CD4-positive, CD25-positive, alpha-beta regulatory T cell (primary cell): ENCODE measurements around the gene CHPF2. TPM values are rescaled to one million over a fixed set of nuclear protein-coding genes. Genes with fewer than 3 reads are reported as not detected.

Source experiments
- ATAC-seq, 2 donors: fragments of 150-1000 bp; cut with Tn5 transposase; one replicate each; pipeline ENCODE4 v1.10.0; 2021; ENCODE audit warnings: low read depth in 2 of 2, moderate number of reproducible peaks in 2 of 2, moderate library complexity in 1 of 2
- DNase-seq, 3 donors: peaks; one replicate each; pipeline versions ENCODE4 v3.0.0 to v3.0.0-alpha.2; 2012 to 2022; ENCODE audit warnings: mixed read lengths in 1 of 3
- H3K27ac ChIP-seq: one replicate; pipeline ENCODE4 v1.7.0; 2013; ENCODE audit warnings: mild to moderate bottlenecking, low read length; ENCODE audit not compliant: insufficient read depth, poor library complexity, severe bottlenecking
- H3K27me3 ChIP-seq: one replicate; pipeline ENCODE4 v1.7.0; 2013; ENCODE audit warnings: low read length; ENCODE audit not compliant: control insufficient read depth, insufficient read depth
- H3K36me3 ChIP-seq: one replicate; pipeline ENCODE4 v1.7.0; 2013; ENCODE audit warnings: mild to moderate bottlenecking, low read length, moderate library complexity; ENCODE audit not compliant: control insufficient read depth, insufficient read depth
- H3K4me1 ChIP-seq: 2 replicates; pipeline ENCODE4 v1.7.0; 2013; ENCODE audit warnings: mild to moderate bottlenecking, low read length; ENCODE audit not compliant: insufficient read depth, control insufficient read depth, poor library complexity, severe bottlenecking
- H3K4me3 ChIP-seq: one replicate; pipeline ENCODE4 v1.7.0; 2013; ENCODE audit warnings: low read depth, mild to moderate bottlenecking, low read length, moderate library complexity
- H3K9me3 ChIP-seq, 2 experiments: 1 replicate in 1 of 2; 2 replicates in 1 of 2; pipeline ENCODE4 v1.7.0; 2013; ENCODE audit warnings: low read length in 2 of 2, mild to moderate bottlenecking in 1 of 2, moderate library complexity in 1 of 2; ENCODE audit not compliant: control insufficient read depth in 2 of 2
- H3K27ac Mint-ChIP-seq, 3 donors: one replicate each; pipeline ENCODE4 v1.8.0; 2020 to 2022; ENCODE audit warnings: mild to moderate bottlenecking in 3 of 3, mixed read lengths in 3 of 3, moderate library complexity in 2 of 3
- H3K27me3 Mint-ChIP-seq: one replicate; pipeline ENCODE4 v1.8.0; 2022; ENCODE audit warnings: mild to moderate bottlenecking, mixed read lengths
- H3K36me3 Mint-ChIP-seq: one replicate; pipeline ENCODE4 v1.8.0; 2020; ENCODE audit warnings: mixed read lengths
- H3K4me1 Mint-ChIP-seq, 4 donors: one replicate each; pipeline ENCODE4 v1.8.0; 2020 to 2022; ENCODE audit warnings: mixed read lengths in 4 of 4, mild to moderate bottlenecking in 1 of 4
- H3K4me3 Mint-ChIP-seq, 4 donors: one replicate each; pipeline ENCODE4 v1.8.0; 2020 to 2022; ENCODE audit warnings: mild to moderate bottlenecking in 4 of 4, mixed read lengths in 4 of 4, moderate library complexity in 3 of 4
- H3K9me3 Mint-ChIP-seq, 7 donors: one replicate each; pipeline ENCODE4 v1.8.0; 2020 to 2022; ENCODE audit warnings: mixed read lengths in 7 of 7, mild to moderate bottlenecking in 3 of 7, moderate library complexity in 2 of 7
- polyA plus RNA-seq, 4 donors: library from polyadenylated mRNA; unstranded; fragments of 300-500 nt; fragmentation: Illumina TruSeq; gene quantifications; one replicate each; pipeline ENCODE4 v1.2.3, GENCODE V29; 2021
- total RNA-seq: library from RNA; stranded (reverse); gene quantifications from one replicate; pipeline ENCODE4 v1.2.3, GENCODE V29; 2022

Gene CHPF2
- 38.8 TPM for total RNA-seq
- polyA plus RNA-seq = 10 to 100 TPM; 18.8 to 24.8 (median 23.0) TPM

- peak within 1 kb of the TSS; percentile 88 for H3K4me3 ChIP-seq
- ATAC-seq = peak; percentile 92 to 95
- peak; percentile 84 to 92 (median 87) for DNase-seq
- H3K27ac ChIP-seq = peak within 1 kb of the TSS; percentile 79
- Mint-ChIP-seq H3K4me1 (peaks cover 5 to 48% (median 20%) of the 10 kb centered on the region in 4 donors), H3K27ac (peak within 1 kb of the TSS; percentile 96 to 99 (median 97)), H3K27me3 (peaks cover 2% of the 10 kb centered on the region), H3K4me3 (peak within 1 kb of the TSS; percentile 99 to 100 (median 99)), H3K9me3 (no peaks in the 10 kb centered on the region), H3K36me3 (peaks cover under 1% of the 10 kb centered on the region)
- no peaks in the 10 kb centered on the region for H3K27me3 ChIP-seq
- H3K4me1 ChIP-seq = peaks cover 29% of the 10 kb centered on the region
- peaks cover 18% of the 10 kb centered on the region for H3K36me3 ChIP-seq
- H3K9me3 ChIP-seq = no peaks in the 10 kb centered on the region
These were observed at the start of gene CHPF2 for GRCh38 chr7:151232091-151232916. Gene CHPF2, plus strand, starts transcription at chr7:151232483. Its CDS starts 1,529 bp downstream, at chr7:151234012.

GRCh38 chr7:151185762-151186639 lies 46.3 kb upstream of the CHPF2 start:
- Histone ChIP-seq H3K4me1 (no peaks in the 10 kb centered on the region), H3K36me3 (no peaks in the 10 kb centered on the region), H3K4me3 (no peak overlapping the region), H3K27me3 (peaks cover 2% of the 10 kb centered on the region), H3K9me3 (no peaks in the 10 kb centered on the region), H3K27ac (no peak overlapping the region)
- Mint-ChIP-seq H3K4me1 (no peaks in the 10 kb centered on the region), H3K4me3 (no peak overlapping the region), H3K9me3 (no peaks in the 10 kb centered on the region), H3K27ac (no peak overlapping the region), H3K36me3 (no peaks in the 10 kb centered on the region), H3K27me3 (peaks cover 14% of the 10 kb centered on the region)
- DNase-seq = no peak
- ATAC-seq = no peak

GRCh38 chr7:151186640-151187408 lies 45.5 kb upstream of the CHPF2 start, which contains the start of gene ASB10:
Gene ASB10, minus strand, starts transcription at chr7:151187250. Its CDS starts 120 bp downstream, at chr7:151187130.
- no peak within 1 kb of the TSS for H3K27ac ChIP-seq
- H3K36me3 ChIP-seq = no peaks in the 10 kb centered on the region
- Mint-ChIP-seq H3K27me3 (peaks cover 14% of the 10 kb centered on the region), H3K9me3 (no peaks in the 10 kb centered on the region), H3K36me3 (no peaks in the 10 kb centered on the region), H3K4me1 (no peaks in the 10 kb centered on the region), H3K27ac (no peak within 1 kb of the TSS), H3K4me3 (no peak within 1 kb of the TSS)
- H3K4me3 ChIP-seq = no peak within 1 kb of the TSS
- no peaks in the 10 kb centered on the region for H3K9me3 ChIP-seq
- no peak for DNase-seq
- ATAC-seq = no peak
- no peaks in the 10 kb centered on the region for H3K4me1 ChIP-seq
- H3K27me3 ChIP-seq = peaks cover 2% of the 10 kb centered on the region

- Mint-ChIP-seq H3K4me1 (no peaks in the 10 kb centered on the region), H3K4me3 (no peak overlapping the region), H3K27me3 (peaks cover 14% of the 10 kb centered on the region), H3K9me3 (no peaks in the 10 kb centered on the region), H3K36me3 (no peaks in the 10 kb centered on the region), H3K27ac (no peak overlapping the region)
- peaks cover 2% of the 10 kb centered on the region for H3K27me3 ChIP-seq
- ATAC-seq (no peak), DNase-seq (no peak)
- no peaks in the 10 kb centered on the region for H3K4me1 ChIP-seq
- H3K36me3 ChIP-seq = no peaks in the 10 kb centered on the region
- H3K27ac ChIP-seq = no peak overlapping the region
- H3K9me3 ChIP-seq = no peaks in the 10 kb centered on the region
- H3K4me3 ChIP-seq = no peak overlapping the region
These were observed 44.7 kb upstream of the CHPF2 start for GRCh38 chr7:151187409-151188251.

- Histone ChIP-seq H3K27ac (no peak overlapping the region), H3K27me3 (peaks cover 2% of the 10 kb centered on the region), H3K4me3 (no peak overlapping the region), H3K4me1 (no peaks in the 10 kb centered on the region), H3K36me3 (no peaks in the 10 kb centered on the region), H3K9me3 (no peaks in the 10 kb centered on the region)
- Mint-ChIP-seq H3K27ac (no peak overlapping the region), H3K27me3 (peaks cover 14% of the 10 kb centered on the region), H3K9me3 (no peaks in the 10 kb centered on the region), H3K36me3 (no peaks in the 10 kb centered on the region), H3K4me3 (no peak overlapping the region), H3K4me1 (no peaks in the 10 kb centered on the region)
- DNase-seq (no peak), ATAC-seq (no peak)
These were observed 44.1 kb upstream of the CHPF2 start for GRCh38 chr7:151188252-151188542.

- DNase-seq (no peak), ATAC-seq (no peak)
- H3K36me3 ChIP-seq = no peaks in the 10 kb centered on the region
- Mint-ChIP-seq H3K4me1 (no peaks in the 10 kb centered on the region), H3K9me3 (no peaks in the 10 kb centered on the region), H3K4me3 (no peak overlapping the region), H3K27me3 (peaks cover 14% of the 10 kb centered on the region), H3K36me3 (no peaks in the 10 kb centered on the region), H3K27ac (no peak overlapping the region)
- H3K27ac ChIP-seq = no peak overlapping the region
- no peak overlapping the region for H3K4me3 ChIP-seq
- H3K27me3 ChIP-seq = peaks cover 2% of the 10 kb centered on the region
- H3K9me3 ChIP-seq = no peaks in the 10 kb centered on the region
- H3K4me1 ChIP-seq = no peaks in the 10 kb centered on the region
These were observed 43.2 kb upstream of the CHPF2 start for GRCh38 chr7:151189038-151189437.

- Histone ChIP-seq H3K9me3 (no peaks in the 10 kb centered on the region), H3K36me3 (no peaks in the 10 kb centered on the region), H3K27ac (no peak overlapping the region), H3K27me3 (peaks cover 2% of the 10 kb centered on the region), H3K4me1 (no peaks in the 10 kb centered on the region), H3K4me3 (no peak overlapping the region)
- Mint-ChIP-seq H3K9me3 (peaks cover 0 to 2% (median 0%) of the 10 kb centered on the region in 7 donors), H3K4me3 (no peak overlapping the region), H3K27ac (no peak overlapping the region), H3K36me3 (no peaks in the 10 kb centered on the region), H3K4me1 (no peaks in the 10 kb centered on the region), H3K27me3 (peaks cover 26% of the 10 kb centered on the region)
- DNase-seq (no peak), ATAC-seq (no peak)
These were observed 40.7 kb upstream of the CHPF2 start for GRCh38 chr7:151191544-151191943.
